IMR-90 (cell line): Measurements from ENCODE around the gene RECK. TPM values are rescaled to one million over a fixed set of nuclear protein-coding genes. Genes with fewer than 3 reads are reported as not detected.

ENCODE experiments used
- ATAC-seq: fragments of 200-7000 bp; cut with Tn5 transposase; 2 replicates; pipeline ENCODE4 v1.9.1; 2020; ENCODE audit warnings: low read depth, mild to moderate bottlenecking, moderate library complexity
- BruUV-seq: library from RNA; stranded (reverse); fragments of 400-500 nt; replicated peaks from 2 replicates; lab custom pipeline; 2021; lab: Mats Ljungman, UMichigan
- CTCF ChIA-PET: fragments of 300-600 bp; formaldehyde crosslinking; extraction: SDS; loops from one replicate; lab custom pipeline; 2021; ENCODE audit warnings: antibody characterized with exemption; lab: Yijun Ruan, JAX
- POLR2A ChIA-PET: fragments of 300-600 bp; sonication (Branson Sonifier 250); formaldehyde crosslinking; loops from one replicate; lab custom pipeline; 2022; ENCODE audit warnings: antibody characterized with exemption; ENCODE audit not compliant: unreplicated experiment; lab: Charles Lee
- DNase-seq: peaks from one replicate; pipeline ENCODE4 v3.0.0; 2013
- H2AFZ ChIP-seq: replicated peaks from 2 replicates; pipeline ENCODE3; 2013; ENCODE audit warnings: low read length, mild to moderate bottlenecking; ENCODE audit not compliant: poor library complexity
- H2AK5ac ChIP-seq: 2 replicates; pipeline ENCODE4 v1.6.1; 2013; ENCODE audit warnings: low read depth, low read length, inconsistent platforms
- H2AK9ac ChIP-seq: replicated peaks from 2 replicates; pipeline ENCODE3; 2013; ENCODE audit warnings: mild to moderate bottlenecking, low read depth, low read length, moderate library complexity; ENCODE audit not compliant: poor library complexity
- H2BK120ac ChIP-seq: 2 replicates; pipeline ENCODE4 v1.6.1; 2013; ENCODE audit warnings: low read depth, low read length, inconsistent platforms
- H2BK15ac ChIP-seq: 3 replicates; pipeline ENCODE4 v1.6.1; 2013; ENCODE audit warnings: low read depth, low read length, inconsistent platforms
- H2BK20ac ChIP-seq: 2 replicates; pipeline ENCODE4 v1.6.1; 2013; ENCODE audit warnings: low read depth, mild to moderate bottlenecking, inconsistent platforms, low read length, moderate library complexity
- H2BK5ac ChIP-seq: 2 replicates; pipeline ENCODE4 v1.6.1; 2013; ENCODE audit warnings: mild to moderate bottlenecking, low read depth, low read length, inconsistent platforms; ENCODE audit not compliant: poor library complexity, severe bottlenecking
- H3K14ac ChIP-seq: replicated peaks from 2 replicates; pipeline ENCODE4 v1.6.1; 2013; ENCODE audit warnings: low read depth, low read length, inconsistent platforms
- H3K18ac ChIP-seq: 2 replicates; pipeline ENCODE4 v1.6.1; 2013; ENCODE audit warnings: low read depth, low read length, control low read depth
- H3K23ac ChIP-seq: 2 replicates; pipeline ENCODE4 v1.6.1; 2013; ENCODE audit warnings: low read depth, low read length, inconsistent platforms
- H3K27ac ChIP-seq: 2 replicates; pipeline ENCODE4 v1.5.1; 2013; ENCODE audit warnings: mild to moderate bottlenecking, control low read depth, low read length; ENCODE audit not compliant: insufficient read depth
- H3K27me3 ChIP-seq: 2 replicates; pipeline ENCODE4 v1.6.1; 2013; ENCODE audit warnings: low read length; ENCODE audit not compliant: control insufficient read depth, insufficient read depth
- H3K36me3 ChIP-seq: 2 replicates; pipeline ENCODE4 v1.6.1; 2013; ENCODE audit warnings: low read length, mixed read lengths; ENCODE audit not compliant: control insufficient read depth, insufficient read depth
- H3K4ac ChIP-seq: 2 replicates; pipeline ENCODE4 v1.6.1; 2013; ENCODE audit warnings: low read depth, low read length, inconsistent platforms
- H3K4me1 ChIP-seq: 2 replicates; pipeline ENCODE4 v1.6.1; 2013; ENCODE audit warnings: low read length, mixed read lengths; ENCODE audit not compliant: control insufficient read depth, insufficient read depth
- H3K4me2 ChIP-seq: 2 replicates; pipeline ENCODE4 v1.6.1; 2013; ENCODE audit warnings: low read depth, mild to moderate bottlenecking, control low read depth, low read length, moderate library complexity
- H3K4me3 ChIP-seq: 2 replicates; pipeline ENCODE4 v1.5.1; 2013; ENCODE audit warnings: low read depth, mild to moderate bottlenecking, control low read depth, low read length, moderate library complexity; ENCODE audit not compliant: insufficient read depth
- H3K56ac ChIP-seq: 2 replicates; pipeline ENCODE4 v1.6.1; 2013; ENCODE audit warnings: low read length, inconsistent platforms; ENCODE audit not compliant: insufficient read depth; ENCODE audit errors: extremely low read depth
- H3K79me1 ChIP-seq, 2 experiments: 2 replicates each; pipeline ENCODE4 v1.6.1; 2013; ENCODE audit warnings: low read length in 2 of 2, inconsistent platforms in 1 of 2, low read depth in 1 of 2
- H3K9ac ChIP-seq: 2 replicates; pipeline ENCODE4 v1.6.1; 2013; ENCODE audit warnings: low read depth, low read length, control low read depth
- H3K9me1 ChIP-seq: 2 replicates; pipeline ENCODE4 v1.6.1; 2013; ENCODE audit warnings: low read length, inconsistent platforms; ENCODE audit not compliant: insufficient read depth
- H3K9me3 ChIP-seq: 2 replicates; pipeline ENCODE4 v1.6.1; 2013; ENCODE audit warnings: low read length; ENCODE audit not compliant: control insufficient read depth, insufficient read depth
- H4K20me1 ChIP-seq: 2 replicates; pipeline ENCODE4 v1.6.1; 2013; ENCODE audit warnings: low read length, inconsistent platforms; ENCODE audit not compliant: insufficient read depth
- H4K5ac ChIP-seq: 2 replicates; pipeline ENCODE4 v1.6.1; 2013; ENCODE audit warnings: mild to moderate bottlenecking, low read depth, low read length, control low read depth
- H4K8ac ChIP-seq, 2 experiments: 2 replicates each; pipeline ENCODE4 v1.6.1; 2013; ENCODE audit warnings: low read depth in 2 of 2, low read length in 2 of 2, control low read depth in 1 of 2, inconsistent platforms in 1 of 2
- H4K91ac ChIP-seq: 2 replicates; pipeline ENCODE4 v1.6.1; 2013; ENCODE audit warnings: low read depth, low read length, inconsistent platforms; ENCODE audit not compliant: insufficient read depth
- BHLHE40 ChIP-seq: fragments of 150-350 bp; IDR thresholded peaks from 2 replicates; pipeline ENCODE4 v1.6.1; 2016; ENCODE audit warnings: mild to moderate bottlenecking, low read depth, low read length
- CHD1 ChIP-seq: IDR thresholded peaks from 2 replicates; pipeline ENCODE4 v1.6.1; 2012; ENCODE audit warnings: low read depth, low read length, improper control_type of control experiment
- CTCF ChIP-seq: conservative IDR thresholded peaks from 2 replicates; pipeline ENCODE4 v1.5.1; 2012; ENCODE audit warnings: mild to moderate bottlenecking, low read depth, low read length, improper control_type of control experiment
- MAFK ChIP-seq: IDR thresholded peaks from 2 replicates; pipeline ENCODE4 v1.6.1; 2012; ENCODE audit warnings: low read depth, low read length, improper control_type of control experiment
- POLR2A ChIP-seq: IDR thresholded peaks from 2 replicates; pipeline ENCODE4 v1.6.1; 2012; ENCODE audit warnings: mild to moderate bottlenecking, low read depth, low read length
- RAD21 ChIP-seq: IDR thresholded peaks from 2 replicates; pipeline ENCODE4 v1.6.1; 2012; ENCODE audit warnings: low read length, improper control_type of control experiment
- RCOR1 ChIP-seq: IDR thresholded peaks from 2 replicates; pipeline ENCODE4 v1.6.1; 2012; ENCODE audit warnings: mild to moderate bottlenecking, low read length, improper control_type of control experiment; ENCODE audit not compliant: insufficient replicate concordance
- RFX5 ChIP-seq: IDR thresholded peaks from 2 replicates; pipeline ENCODE4 v1.8.0; 2012; ENCODE audit warnings: low read depth, mild to moderate bottlenecking, low read length, moderate library complexity
- SMC3 ChIP-seq: fragments of 150-350 bp; IDR thresholded peaks from 2 replicates; pipeline ENCODE4 v1.6.1; 2016; ENCODE audit warnings: low read depth, mild to moderate bottlenecking, antibody characterized with exemption, low read length, moderate library complexity
- WGBS, 2 experiments: methylation state at CpG; one replicate each; pipeline versions ENCODE4 v1.1.5 to v1.1.7; 2013; ENCODE audit warnings: missing lambda C conversion rate in 2 of 2; ENCODE audit not compliant: insufficient read length in 1 of 2; ENCODE audit errors: extremely low coverage in 2 of 2; 5-methylcytosine and 5-hydroxymethylcytosine counted together
- dilution Hi-C: fragments of 300-500 bp; cut with HindIII; formaldehyde crosslinking; loops from one replicate; pipeline ENCODE4 v1.14.3; 2018; ENCODE audit warnings: low sequenced_read_pairs; ENCODE audit not compliant: unreplicated experiment
- in situ Hi-C: fragments of 300-500 bp; cut with MboI; formaldehyde crosslinking; loops from 3 replicates; pipeline ENCODE4 v1.14.3; 2019; ENCODE audit warnings: low sequenced_read_pairs, inconsistent platforms, mixed read lengths
- intact Hi-C: fragments of 100-400 bp; cut with micrococcal nuclease; formaldehyde crosslinking; loops from 2 replicates; pipeline ENCODE4 v1.10.0; 2022
- polyA plus RNA-seq, 3 experiments: library from polyadenylated mRNA; depleted of rRNA; stranded (reverse); fragments of >200 nt; gene quantifications; 2 replicates each; pipeline ENCODE4 v1.2.3, GENCODE V29; 2012; ENCODE audit warnings: low replicate concordance in 1 of 3
- total RNA-seq: library from RNA; depleted of rRNA; stranded (reverse); fragments of >200 nt; gene quantifications from 2 replicates; pipeline ENCODE4 v1.2.3, GENCODE V29; 2012

RECK gene
- total and polyA plus RNA-seq, 2 of the 4 experiments (the other 2 are of a cell fraction) = 23.5 to 44.0 TPM

- H3K9me3 ChIP-seq = no peaks in the 10 kb centered on the region
- H4K91ac ChIP-seq = no peak overlapping the region
- H3K23ac ChIP-seq = peak overlapping the region; percentile 17; the same call in 1 of the 2 replicates
- in situ Hi-C loops (no loop called here), intact Hi-C loops (no loop called here), dilution Hi-C loops (no loop called here)
- H4K20me1 ChIP-seq = no peaks in the 10 kb centered on the region
- H4K5ac ChIP-seq = no peak overlapping the region
- H3K14ac ChIP-seq = no peak overlapping the region; the same call in 1 of the 2 replicates
- BruUV-seq = no TSS peak
- no peaks in the 10 kb centered on the region for H3K27me3 ChIP-seq
- H3K9me1 ChIP-seq = peaks cover 7% of the 10 kb centered on the region
- ATAC-seq (peak; percentile 56), DNase-seq (no peak)
- TF ChIP-seq CTCF (no peak), POLR2A (no peak), RFX5 (no peak), CHD1 (no peak), RAD21 (no peak), SMC3 (no peak), MAFK (no peak), BHLHE40 (no peak), RCOR1 (no peak)
- no peak overlapping the region for H2AK5ac ChIP-seq
- no peak overlapping the region for H4K8ac ChIP-seq
- H2BK15ac ChIP-seq = no peak overlapping the region
- no peak overlapping the region for H2AK9ac ChIP-seq
- peaks cover 9% of the 10 kb centered on the region for H3K4me1 ChIP-seq
- no peak overlapping the region for H3K56ac ChIP-seq
- H3K18ac ChIP-seq = no peak overlapping the region
- no peak overlapping the region; the same call in 1 of the 2 replicates for H3K4ac ChIP-seq
- H3K27ac ChIP-seq = no peak overlapping the region
- H2BK5ac ChIP-seq = no peak overlapping the region
- no peak overlapping the region for H2BK20ac ChIP-seq
- H3K4me3 ChIP-seq = no peak overlapping the region
- ChIA-PET CTCF (interaction anchor here (0.8 kb wide), 1 partner anchor 47 kb away, joined by 3 read pairs; no protein-coding TSS in a partner anchor), POLR2A (no interaction called here)
- H3K4me2 ChIP-seq = no peak overlapping the region
- peak overlapping the region; percentile 33 for H2AFZ ChIP-seq
- 90% methylated on average over 2 of the region's 3 CpGs; no CpG with 5 or more reads in 1 of the 2 experiments for WGBS, 2 experiments
- H3K79me1 ChIP-seq = peaks cover 4 to 12% of the 10 kb centered on the region in 2 experiments; a peak in 2 of 4 replicates
- H2BK120ac ChIP-seq = no peak overlapping the region
- peaks cover 45% of the 10 kb centered on the region for H3K36me3 ChIP-seq
- no peak overlapping the region for H3K9ac ChIP-seq
These were observed 79.9 kb downstream of the RECK start for GRCh38 chr9:36116593-36116992.
